ELR (cell line): ENCODE results near the gene ZDHHC12.
"Not testable (repeated sequence)": the region's sequence is repeated elsewhere in the genome, so short reads cannot be mapped to it uniquely, and the experiment has no call there.

Experiments
- DNase-seq: peaks from one replicate; pipeline ENCODE4 v3.0.0-alpha.2; 2015; ENCODE audit warnings: low read depth

ZDHHC12 gene

DNA sequence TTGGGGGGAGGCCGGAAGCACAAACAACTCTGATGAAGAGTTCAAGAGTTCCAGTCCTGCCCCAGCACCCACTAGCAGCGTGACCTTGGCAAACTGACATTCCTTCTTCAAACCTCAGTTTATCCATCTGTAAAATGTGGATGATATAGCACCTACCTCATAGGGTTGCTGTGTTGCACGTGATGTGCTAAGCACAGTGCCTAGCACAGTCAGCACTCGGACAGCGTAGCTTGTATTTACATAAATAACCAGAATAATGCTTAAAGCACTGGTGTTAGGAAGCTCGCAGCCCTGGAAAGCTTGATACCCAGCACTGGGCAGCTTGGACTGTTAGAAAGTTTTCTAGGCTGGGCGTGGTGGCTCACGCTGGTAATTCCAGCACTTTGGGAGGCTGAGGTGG is 16.5 kb downstream of the ZDHHC12 start:
- no peak for DNase-seq

- DNase-seq, result no peak
Observed at GRCh38 chr9:128706671-128707381, 17.1 kb downstream of the ZDHHC12 start.

GRCh38 chr9:128706045-128706444 is 17.9 kb downstream of the ZDHHC12 start:
- DNase-seq, result no peak

GRCh38 chr9:128705051-128705965 is 18.6 kb downstream of the ZDHHC12 start:
- no peak for DNase-seq

- DNase-seq, result no peak
Observed at GRCh38 chr9:128704356-128704670, 19.6 kb downstream of the ZDHHC12 start.

DNA sequence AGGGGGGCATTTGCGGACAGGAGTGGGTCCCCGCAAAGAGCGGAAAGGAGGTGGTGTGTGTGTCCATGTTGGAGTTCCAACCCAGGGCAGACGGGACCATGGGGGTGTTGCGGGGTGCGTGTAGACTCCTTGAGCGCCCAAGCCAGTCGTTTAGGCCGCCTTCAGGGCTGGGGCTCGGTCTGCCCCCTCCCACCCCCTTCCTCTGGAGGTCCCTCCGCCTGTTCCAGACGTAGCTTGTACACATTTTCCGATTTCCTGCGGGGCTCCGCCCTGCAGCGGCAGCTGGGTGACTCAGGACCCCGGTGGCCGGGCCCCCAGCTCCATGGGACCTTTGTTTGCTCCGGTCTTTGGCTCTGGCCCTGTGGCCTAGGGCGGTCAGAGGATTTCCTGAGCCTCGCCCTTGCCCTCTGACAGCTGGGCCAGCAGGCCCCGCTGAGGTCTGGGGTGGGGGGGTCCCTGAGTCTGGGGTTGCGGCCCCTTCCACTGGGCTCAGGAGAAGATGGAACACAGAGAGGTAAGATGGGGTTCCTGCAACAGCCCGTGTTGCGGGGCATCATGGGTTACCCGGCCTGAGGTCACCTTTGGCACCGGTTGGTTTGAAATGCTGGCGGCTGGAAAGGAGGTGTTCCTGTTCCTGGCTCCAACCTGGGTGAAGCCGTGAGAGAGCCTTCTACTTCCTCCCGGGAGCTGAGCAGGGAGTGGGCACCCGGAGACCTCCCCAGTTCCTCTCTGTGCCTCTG is 20.1 kb downstream of the ZDHHC12 start:
- no peak for DNase-seq

DNA sequence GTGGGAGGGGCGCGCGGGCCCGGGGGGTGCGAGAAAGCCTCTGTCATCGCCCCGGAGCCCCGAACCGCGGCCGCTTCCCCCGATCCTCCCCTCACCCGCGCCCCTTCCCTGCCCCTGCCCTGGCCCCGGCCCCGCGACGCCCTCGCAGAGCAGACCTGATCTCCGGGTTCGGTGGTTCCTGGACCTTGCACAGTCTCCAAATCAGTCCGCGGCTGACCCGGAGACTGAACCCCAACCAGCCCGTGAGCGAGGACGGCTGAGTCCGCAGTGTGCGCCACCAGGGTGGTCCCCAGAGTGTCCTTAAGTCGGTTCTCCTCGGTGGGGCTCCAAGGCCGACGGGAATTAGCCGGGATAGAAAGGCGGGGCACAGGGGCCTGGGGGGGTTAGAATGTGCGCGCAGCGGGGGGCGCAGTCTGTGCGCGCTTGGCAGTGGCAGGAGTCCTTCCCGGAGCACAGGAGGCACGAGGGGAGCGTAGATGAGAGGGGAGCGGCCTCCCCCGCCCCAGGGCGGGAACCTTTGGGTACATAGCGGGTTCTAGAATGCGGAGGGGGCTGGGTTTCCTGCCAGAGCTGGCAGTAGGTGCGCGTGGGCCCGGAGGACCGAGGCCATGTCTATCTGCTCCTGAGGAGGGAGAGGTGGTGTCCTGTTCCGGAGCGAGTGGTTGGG is 20.8 kb downstream of the ZDHHC12 start:
- DNase-seq, result peak; percentile 50

DNA sequence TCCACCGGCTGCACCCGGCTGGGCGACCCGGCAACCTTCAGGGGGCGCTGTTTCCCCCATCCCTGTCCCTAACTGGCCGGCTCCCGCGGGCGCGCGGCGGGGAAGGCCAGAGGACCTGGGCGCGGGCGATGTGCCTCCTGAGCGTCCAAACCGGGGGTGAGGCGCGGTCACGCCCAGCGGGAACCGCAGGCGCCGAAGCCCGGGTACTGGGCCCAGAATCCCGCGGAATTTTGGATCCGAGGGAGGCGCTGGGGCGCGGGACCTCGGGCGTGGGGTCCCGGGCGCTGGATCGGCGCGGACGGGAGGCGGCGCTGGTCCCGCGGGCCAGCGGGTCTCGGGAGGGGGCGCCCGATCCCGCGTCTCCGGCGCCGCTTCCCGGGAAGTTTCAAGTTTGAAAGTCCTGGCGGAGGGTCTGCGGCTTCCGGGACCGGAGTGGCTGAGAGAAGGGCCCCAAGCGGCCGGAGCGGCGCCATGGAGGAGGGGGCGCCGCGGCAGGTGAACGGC is 21.4 kb downstream of the ZDHHC12 start, which contains the start of gene PKN3:
TSS of gene PKN3 (plus strand) at position 59 of the 504 bp plus-strand sequence. CDS start at position 472, 413 bp downstream.
- DNase-seq, result peak; percentile 89

DNA sequence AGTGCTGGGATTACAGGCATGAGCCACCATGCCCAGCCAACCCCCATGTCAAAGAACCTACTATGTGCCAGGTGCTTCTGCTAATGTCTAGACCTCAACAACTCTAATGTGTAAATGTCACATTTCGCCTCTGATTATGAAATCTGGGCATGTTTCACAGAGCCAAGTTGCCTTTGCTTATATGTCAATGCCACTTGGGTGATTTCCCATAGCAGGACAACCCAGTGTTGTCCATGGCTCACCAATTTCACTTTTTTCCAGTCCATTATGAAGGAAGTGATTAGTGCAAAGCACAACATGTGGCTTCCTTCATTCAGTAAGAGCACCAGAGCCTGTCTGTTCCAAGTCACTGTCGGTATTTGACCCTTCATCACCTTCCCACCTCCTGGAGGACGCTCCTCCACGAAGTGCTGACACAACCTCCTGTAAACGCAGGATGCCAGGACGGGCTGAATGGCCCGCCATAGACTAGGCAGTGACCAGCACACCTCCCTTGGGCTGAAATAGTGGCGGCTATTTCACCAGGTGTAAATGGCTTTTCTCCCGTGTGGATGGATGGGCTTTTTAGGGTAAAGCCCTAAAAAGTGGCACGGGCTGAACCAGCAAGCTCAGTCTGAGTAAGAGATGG is 22.6 kb downstream of the ZDHHC12 start:
- DNase-seq, result no peak

DNA sequence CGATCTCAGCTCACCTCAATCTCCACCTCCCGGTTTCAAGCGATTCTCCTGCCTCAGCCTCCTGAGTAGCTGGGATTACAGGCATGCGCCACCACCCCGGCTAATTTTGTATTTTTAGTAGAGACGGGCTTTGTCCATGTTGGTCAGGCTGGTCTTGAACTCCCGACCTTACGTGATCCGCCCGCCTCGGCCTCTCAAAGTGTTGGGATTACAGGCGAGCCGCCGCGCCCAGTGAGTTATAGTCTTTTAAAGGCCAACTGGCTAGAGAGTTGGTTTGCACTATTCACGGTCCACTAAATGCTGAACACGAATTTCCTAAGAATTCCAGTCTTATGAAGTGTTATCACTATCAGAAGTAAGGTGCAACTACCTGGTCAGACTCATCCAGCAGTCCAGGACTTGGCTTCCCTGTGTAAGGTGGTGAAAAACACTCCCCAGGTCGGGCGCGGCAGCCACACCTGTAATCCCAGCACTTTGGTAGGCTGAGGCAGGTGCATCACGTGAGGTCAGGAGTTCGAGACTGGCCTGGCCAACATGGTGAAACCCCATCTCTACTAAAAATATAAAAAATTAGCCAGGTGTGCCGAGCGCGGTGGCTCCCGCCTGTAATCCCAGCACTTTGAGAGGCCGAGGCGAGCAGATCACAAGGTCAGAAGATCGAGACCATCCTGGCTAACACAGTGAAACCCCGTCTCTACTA is 24.7 kb downstream of the ZDHHC12 start:
- not testable (repeated sequence) for DNase-seq

- no peak for DNase-seq
Observed at GRCh38 chr9:128696923-128697707, 26.8 kb downstream of the ZDHHC12 start.

DNA sequence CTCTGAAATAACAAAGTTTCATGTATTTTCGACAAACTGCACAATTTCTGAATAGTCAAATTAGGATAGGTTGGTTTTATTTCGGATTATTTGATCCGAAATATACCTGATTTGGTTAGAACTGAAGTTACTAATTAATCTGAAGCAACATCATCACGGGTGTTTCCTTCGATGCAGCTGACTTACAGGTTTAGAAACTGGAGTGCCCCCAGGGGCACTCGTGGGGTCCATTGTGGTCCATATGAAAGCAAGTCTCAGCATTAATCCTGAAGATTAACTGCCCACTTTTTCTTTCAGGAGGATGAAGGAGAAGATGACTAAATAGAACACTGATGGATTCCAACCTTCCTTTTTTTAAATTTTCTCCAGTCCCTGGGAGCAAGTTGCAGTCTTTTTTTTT is 29.6 kb downstream of the ZDHHC12 start:
- DNase-seq, result no peak

DNA sequence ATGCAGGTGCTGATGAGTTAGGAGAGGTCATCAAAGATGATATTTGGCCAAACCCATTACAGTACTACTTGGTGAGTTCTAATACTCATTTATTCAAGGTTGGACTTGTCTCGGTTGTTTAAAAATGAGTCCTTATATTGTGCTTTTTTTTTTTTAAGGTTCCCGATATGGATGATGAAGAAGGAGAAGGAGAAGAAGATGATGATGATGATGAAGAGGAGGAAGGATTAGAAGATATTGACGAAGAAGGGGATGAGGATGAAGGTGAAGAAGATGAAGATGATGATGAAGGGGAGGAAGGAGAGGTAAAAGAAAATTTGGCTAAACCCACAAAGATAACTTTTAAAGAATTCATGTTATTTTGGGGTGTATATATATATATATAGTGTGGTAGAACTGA is 30.2 kb downstream of the ZDHHC12 start:
- DNase-seq, result not testable (repeated sequence)

DNA sequence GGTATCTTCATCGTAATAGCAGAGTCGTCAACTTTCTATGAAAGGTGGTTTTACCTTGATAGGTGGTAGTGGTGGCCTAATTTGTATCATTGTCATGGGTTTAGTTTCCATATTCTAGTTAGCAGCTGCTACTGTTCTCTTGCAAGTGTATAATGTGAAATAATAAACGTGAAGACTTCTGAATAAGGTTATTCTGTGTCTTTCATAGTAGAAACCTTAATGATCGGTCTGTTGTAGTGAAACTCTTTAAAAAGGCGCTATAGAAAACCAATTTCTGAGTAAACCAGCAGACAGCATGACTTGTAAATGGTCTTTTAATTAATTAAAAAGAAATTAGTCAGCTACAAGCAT is 33.3 kb downstream of the ZDHHC12 start:
- DNase-seq, result no peak

DNA sequence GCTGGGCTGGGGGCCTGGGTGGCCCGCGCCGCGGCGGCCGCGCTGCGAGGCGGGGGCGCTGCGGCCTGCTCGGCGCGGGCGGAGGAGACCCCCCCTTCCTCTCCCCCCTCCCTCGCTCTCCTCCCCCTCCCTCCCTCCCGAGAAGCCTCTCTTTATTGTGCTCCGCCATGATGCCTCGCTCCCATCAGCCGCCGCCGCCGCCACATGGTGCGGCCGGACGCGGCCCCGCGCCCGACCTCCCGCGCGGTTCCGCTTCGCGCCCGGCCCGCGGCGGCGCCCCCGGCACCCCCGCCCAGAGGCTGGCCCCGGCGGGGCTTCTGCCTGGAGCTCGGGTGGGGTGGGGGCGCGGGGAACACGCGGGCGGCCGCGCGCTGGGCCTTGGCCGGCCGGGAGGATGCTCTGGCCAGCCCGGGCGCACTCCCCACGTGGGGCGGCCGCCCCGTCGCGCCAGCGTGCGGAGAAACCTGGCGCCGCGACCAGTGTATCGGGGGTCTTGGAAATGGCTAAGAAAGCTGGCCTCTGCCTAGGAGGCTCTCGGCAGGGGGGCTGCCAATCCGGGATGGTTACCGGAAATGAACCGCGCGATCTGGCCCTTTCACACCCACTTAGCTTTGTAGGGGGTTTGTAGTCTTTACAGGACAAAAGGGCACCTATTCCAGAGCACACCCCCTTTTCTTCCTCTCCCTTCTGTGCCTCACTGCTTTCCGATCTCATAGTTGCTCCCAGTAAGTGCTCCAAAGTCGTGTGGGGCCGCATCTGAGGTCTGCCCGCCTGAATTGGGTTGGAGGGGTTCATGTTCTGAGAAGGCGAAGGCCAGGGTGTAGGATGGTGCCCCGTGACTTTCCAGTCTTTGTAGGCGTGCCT is 33.9 kb downstream of the ZDHHC12 start:
- DNase-seq, result peak; percentile 63

- DNase-seq, result no peak
Observed at GRCh38 chr9:128689293-128689774, 34.6 kb downstream of the ZDHHC12 start.

DNA sequence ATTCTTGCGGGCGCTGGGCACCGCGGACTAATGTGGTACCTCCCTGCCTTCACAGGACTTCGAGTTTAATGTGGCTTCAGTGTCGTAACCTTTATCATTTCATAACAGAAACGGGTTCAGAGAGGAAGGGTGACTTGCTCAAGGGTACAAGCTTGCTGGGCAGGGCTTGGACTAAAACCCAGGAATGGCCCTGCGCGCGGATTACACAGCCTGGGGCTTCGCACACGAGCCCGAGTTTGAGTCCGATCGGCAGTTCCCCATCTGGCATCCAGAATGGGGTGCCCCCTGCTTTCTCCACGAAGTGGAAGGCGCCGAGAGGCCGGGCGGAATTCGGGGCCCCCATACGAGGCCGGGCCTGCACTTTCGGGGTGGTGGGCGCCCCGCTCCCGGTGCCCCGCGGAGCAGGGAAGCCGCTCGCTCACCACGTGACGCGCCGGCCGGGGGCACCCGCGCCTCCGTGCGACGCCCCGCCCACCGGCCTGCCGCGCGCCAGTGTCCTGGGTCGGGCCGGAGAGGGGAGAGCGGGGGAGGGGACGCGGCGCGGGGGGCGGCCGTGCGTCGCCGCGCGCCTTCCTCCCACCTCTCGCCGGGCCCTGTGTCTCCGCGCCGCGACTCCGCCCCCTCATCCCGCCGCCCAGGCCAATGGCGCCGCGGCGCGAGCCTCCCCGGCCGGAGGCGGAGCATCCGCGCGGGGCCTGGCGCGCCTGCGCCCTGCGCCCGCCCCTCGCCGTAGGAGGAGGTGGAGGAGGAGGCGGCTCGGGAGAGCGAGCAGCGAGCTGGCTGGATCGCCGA is 35.2 kb downstream of the ZDHHC12 start, which contains the start of gene SET:
TSS of gene SET (plus strand) at position 722 of the 792 bp plus-strand sequence. CDS start 361 bp downstream, outside the sequence.
- peak; percentile 95 for DNase-seq

DNA sequence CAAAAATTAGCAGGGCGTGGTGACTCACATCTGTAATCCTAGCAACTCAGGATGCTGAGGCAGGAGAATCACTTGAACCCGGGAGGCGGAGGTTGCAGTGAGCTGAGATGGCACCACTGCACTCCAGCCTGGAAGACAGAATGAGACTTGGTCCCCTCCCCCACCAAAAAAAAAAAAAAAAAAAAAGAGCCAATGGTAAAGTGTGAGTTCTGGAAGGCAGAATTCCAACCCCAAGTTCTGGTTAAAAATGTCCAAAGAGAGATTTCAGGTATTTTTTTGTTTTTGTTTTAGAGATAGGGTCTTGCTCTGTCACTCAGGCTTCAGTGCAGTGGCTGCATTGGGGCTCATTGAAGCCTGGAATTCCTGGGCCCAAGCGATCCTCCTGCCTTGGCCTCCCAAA is 36.5 kb downstream of the ZDHHC12 start:
- no peak for DNase-seq
